PC-9 (cell line): ENCODE results near the gene HCN1.

Experiments
- EZH2 ChIP-seq: fragments of 200-600 bp; sonication (generic); IDR thresholded peaks from 2 replicates; pipeline ENCODE4 v1.8.0; 2017; ENCODE audit warnings: antibody characterized with exemption, low read depth
- TF ChIP-seq, protein P1 (sequence below): fragments of 200-600 bp; sonication (generic); conservative IDR thresholded peaks from 2 replicates; pipeline ENCODE4 v1.6.1; 2017; ENCODE audit warnings: mixed run types, antibody characterized with exemption, mild to moderate bottlenecking, moderate library complexity

DNA sequence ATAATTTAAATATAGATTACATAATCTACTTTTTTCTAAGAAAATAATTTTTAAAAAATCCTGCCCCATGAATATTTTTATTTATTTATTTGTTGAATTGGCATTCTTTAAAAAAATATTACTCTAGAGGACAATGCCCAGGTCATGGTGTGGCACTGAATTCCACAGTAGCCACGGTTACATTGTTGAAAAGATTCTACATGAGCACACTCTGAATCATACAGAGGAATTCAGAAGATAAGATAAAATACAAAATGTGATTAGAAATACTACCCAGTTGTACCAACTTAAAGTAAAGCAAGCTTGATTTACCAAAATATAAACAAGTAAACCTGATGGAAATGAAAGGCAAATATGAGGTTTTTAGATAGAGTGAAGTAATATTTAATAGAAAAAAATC, 183.7 kb downstream of the HCN1 start:
- TF ChIP-seq, protein P1, sequence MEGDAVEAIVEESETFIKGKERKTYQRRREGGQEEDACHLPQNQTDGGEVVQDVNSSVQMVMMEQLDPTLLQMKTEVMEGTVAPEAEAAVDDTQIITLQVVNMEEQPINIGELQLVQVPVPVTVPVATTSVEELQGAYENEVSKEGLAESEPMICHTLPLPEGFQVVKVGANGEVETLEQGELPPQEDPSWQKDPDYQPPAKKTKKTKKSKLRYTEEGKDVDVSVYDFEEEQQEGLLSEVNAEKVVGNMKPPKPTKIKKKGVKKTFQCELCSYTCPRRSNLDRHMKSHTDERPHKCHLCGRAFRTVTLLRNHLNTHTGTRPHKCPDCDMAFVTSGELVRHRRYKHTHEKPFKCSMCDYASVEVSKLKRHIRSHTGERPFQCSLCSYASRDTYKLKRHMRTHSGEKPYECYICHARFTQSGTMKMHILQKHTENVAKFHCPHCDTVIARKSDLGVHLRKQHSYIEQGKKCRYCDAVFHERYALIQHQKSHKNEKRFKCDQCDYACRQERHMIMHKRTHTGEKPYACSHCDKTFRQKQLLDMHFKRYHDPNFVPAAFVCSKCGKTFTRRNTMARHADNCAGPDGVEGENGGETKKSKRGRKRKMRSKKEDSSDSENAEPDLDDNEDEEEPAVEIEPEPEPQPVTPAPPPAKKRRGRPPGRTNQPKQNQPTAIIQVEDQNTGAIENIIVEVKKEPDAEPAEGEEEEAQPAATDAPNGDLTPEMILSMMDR, result no peak
- TF ChIP-seq EZH2, result no peak
